ENCODE results near the gene LRIG1. TPM values are rescaled to one million over a fixed set of nuclear protein-coding genes. Genes with fewer than 3 reads are reported as not detected.

LRIG1 gene
- total and polyA plus RNA-seq, 2 of the 8 experiments (the other 6 are each of a cell fraction or from before 2014, with no cell fraction given), result 78.1 to 88.7 TPM

DNA sequence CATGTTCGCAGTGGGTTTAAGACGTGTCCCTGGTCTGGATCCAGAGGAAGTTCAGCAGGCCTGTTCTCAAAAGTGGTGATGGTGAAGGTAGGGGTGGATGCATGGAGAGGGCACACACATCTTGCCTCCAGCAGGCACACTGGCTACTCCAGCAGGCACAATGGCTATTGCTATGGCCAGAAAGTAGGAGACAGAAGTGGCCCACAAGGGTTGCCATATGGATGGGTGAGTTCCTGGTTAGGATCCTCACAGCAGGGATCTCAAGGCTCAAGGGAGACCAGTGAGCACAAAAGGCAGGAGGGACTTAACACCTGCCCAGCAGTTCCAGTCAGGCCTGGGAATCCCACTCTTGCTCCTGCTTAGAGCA lies 107.9 kb downstream of the LRIG1 start:
- 94% methylated on average over 2 of the region's 2 CpGs; no CpG with 5 or more reads in 1 of the 2 experiments for WGBS, 2 experiments (ENCODE audit: extremely low coverage in 1 of 2, insufficient coverage in 1 of 2, insufficient read length in 1 of 2, insufficient replicate concordance in 2 of 2, low coverage in 1 of 2, low lambda C conversion rate in 2 of 2, missing lambda C conversion rate in 1 of 2)
- H3K36me3 ChIP-seq (ENCODE audit: control insufficient read depth in 2 of 4, insufficient read depth in 4 of 4, low read length in 3 of 4), result peaks cover 44 to 91% (median 62%) of the 10 kb centered on the region in 4 experiments
- H3K23me2 ChIP-seq (ENCODE audit: low read depth, low read length), result no peaks in the 10 kb centered on the region
- H4K20me1 ChIP-seq (replicated peaks in 1 of 2; ENCODE audit: control insufficient read depth in 1 of 2, insufficient read depth in 2 of 2, low read length in 2 of 2), result peaks cover 0 to 7% of the 10 kb centered on the region in 2 experiments
- POLR2A ChIA-PET (ENCODE audit: partially characterized antibody), result no interaction called here
- no peaks in the 10 kb centered on the region; a peak in 1 of 7 replicates for H3K4me1 ChIP-seq (replicated peaks in 1 of 4; ENCODE audit: control insufficient read depth in 3 of 4, insufficient read depth in 4 of 4, low read length in 3 of 4)
- no peak overlapping the region for H4K5ac ChIP-seq (ENCODE audit: insufficient read length, low read depth, low read length)
- H3K18ac ChIP-seq (ENCODE audit: extremely low read depth, low read length), result no peak overlapping the region
- no peak overlapping the region for H2BK20ac ChIP-seq (ENCODE audit: low read length)
- no peak for TF ChIP-seq BACH1 (IDR thresholded peaks at IDR 0.05; ENCODE audit: low read length)
- TF ChIP-seq CEBPB (IDR thresholded peaks at IDR 0.05; ENCODE audit: low read depth, low read length), result no peak
- TF ChIP-seq SUZ12 (IDR thresholded peaks at IDR 0.05; ENCODE audit: low read length), result no peak
- no peak for TF ChIP-seq NANOG (IDR thresholded peaks at IDR 0.05; ENCODE audit: insufficient read depth, low read depth, low read length, poor library complexity, severe bottlenecking)
- TF ChIP-seq E2F6 (IDR thresholded peaks at IDR 0.05), result no peak
- no peak for TF ChIP-seq CHD2 (IDR thresholded peaks at IDR 0.05; ENCODE audit: low read length)
- TF ChIP-seq JUND (IDR thresholded peaks at IDR 0.05; ENCODE audit: low read length), result no peak
- TF ChIP-seq GABPA (IDR thresholded peaks at IDR 0.05; ENCODE audit: borderline replicate concordance, insufficient read depth, low read length), result no peak
- TF ChIP-seq SIRT6 (IDR thresholded peaks at IDR 0.05; ENCODE audit: low read length), result no peak
- TF ChIP-seq CTCF (IDR thresholded peaks at IDR 0.05; ENCODE audit: control extremely low read depth in 1 of 3, insufficient read depth in 1 of 3, low read depth in 1 of 3, low read length in 3 of 3), result no peak
- TF ChIP-seq HDAC6 (IDR thresholded peaks at IDR 0.05; ENCODE audit: low read depth, low read length), result no peak
- H3K79me2 ChIP-seq (ENCODE audit: control insufficient read depth in 1 of 2, insufficient read depth in 2 of 2, low read length in 2 of 2), result peaks cover 0 to 29% of the 10 kb centered on the region in 2 experiments; a peak in 2 of 4 replicates
- CTCF ChIA-PET (ENCODE audit: partially characterized antibody), result interaction anchor here (1.0 to 4.9 kb wide), 5 partner anchors 10 to 139 kb away, joined by 3 to 28 read pairs (median 11); no protein-coding TSS in a partner anchor
- no peak overlapping the region for H2BK120ac ChIP-seq (replicated peaks; ENCODE audit: low read depth, low read length)
- no peak overlapping the region for H2BK12ac ChIP-seq (ENCODE audit: low read depth, low read length)
- no peak overlapping the region for H3K14ac ChIP-seq (ENCODE audit: insufficient read length)
- H3K4ac ChIP-seq (replicated peaks; ENCODE audit: insufficient read length, low read depth, low read length), result no peak overlapping the region
- no peak overlapping the region for H2AK5ac ChIP-seq (ENCODE audit: low read depth, low read length)
- no peak overlapping the region for H4K8ac ChIP-seq (ENCODE audit: extremely low read depth, insufficient read depth, low read length)
- no peak overlapping the region for H3K4me3 ChIP-seq (ENCODE audit: extremely low read depth in 1 of 4, insufficient read depth in 2 of 4, low read depth in 3 of 4, low read length in 4 of 4)
- no peak for FAIRE-seq
- H4K91ac ChIP-seq (replicated peaks; ENCODE audit: insufficient read length, low read length), result no peak overlapping the region
- H3K4me2 ChIP-seq (ENCODE audit: insufficient read depth in 1 of 2, low read depth in 2 of 2, low read length in 2 of 2), result no peak overlapping the region
- no peak overlapping the region for H3K56ac ChIP-seq (replicated peaks; ENCODE audit: insufficient read length, low read depth, low read length)
- DNase-seq (ENCODE audit: low read depth in 1 of 2, low spot score in 2 of 2), result no peak
- no peaks in the 10 kb centered on the region for H3K9me3 ChIP-seq (ENCODE audit: insufficient read depth in 2 of 2, low read depth in 1 of 2, low read length in 1 of 2)
- no peak overlapping the region for H2AFZ ChIP-seq (ENCODE audit: low read length)
- no peak overlapping the region for H3K27ac ChIP-seq (ENCODE audit: low read depth, low read length)
- H3K79me1 ChIP-seq (ENCODE audit: low read depth, low read length), result peaks cover 2% of the 10 kb centered on the region; the same call in 1 of the 2 replicates
- H3K27me3 ChIP-seq (replicated peaks in 1 of 4; ENCODE audit: control insufficient read depth in 3 of 4, extremely low read depth in 1 of 4, insufficient read depth in 3 of 4, low read length in 3 of 4), result no peaks in the 10 kb centered on the region
- H3K23ac ChIP-seq (ENCODE audit: insufficient read length), result no peak overlapping the region
- no peak overlapping the region for H2BK5ac ChIP-seq (ENCODE audit: low read depth, low read length)
- no peak overlapping the region for H3K9ac ChIP-seq (replicated peaks in 1 of 4; ENCODE audit: extremely low read depth in 1 of 4, low read depth in 3 of 4, low read length in 3 of 4)
- no peak overlapping the region for H2BK15ac ChIP-seq (ENCODE audit: low read length)
